NCI-H2171 treated with DMSO at 0.1 percent for 48 hours (cell line): ENCODE measurements around the gene TNFAIP6.
"Not testable (repeated sequence)": the region's sequence is repeated elsewhere in the genome, so short reads cannot be mapped to it uniquely, and the experiment has no call there.

ENCODE experiments used
- DNase-seq: peaks from one replicate; lab custom pipeline; 2025; lab: John Stamatoyannopoulos, UW

Gene TNFAIP6

GRCh38 chr2:151421681-151422080, 64.3 kb downstream of the TNFAIP6 start:
- not testable (repeated sequence) for DNase-seq

GRCh38 chr2:151422917-151423439, 65.6 kb downstream of the TNFAIP6 start:
- DNase-seq: no peak

- no peak for DNase-seq
These were observed 66.4 kb downstream of the TNFAIP6 start for GRCh38 chr2:151423760-151424159.
